HFFc6 (cell line): Measurements from ENCODE around the gene PDE6B. TPM values are rescaled to one million over a fixed set of nuclear protein-coding genes. Genes with fewer than 3 reads are reported as not detected.
"Not testable (repeated sequence)": the region's sequence is repeated elsewhere in the genome, so short reads cannot be mapped to it uniquely, and the experiment has no call there.

Experiments
- DNase-seq: peaks from one replicate; pipeline ENCODE4 v3.0.0-alpha.2; 2018
- H3K27ac Mint-ChIP-seq: 2 replicates; pipeline ENCODE4 v1.8.0; 2020; ENCODE audit warnings: mild to moderate bottlenecking, mixed read lengths
- H3K27me3 Mint-ChIP-seq: 2 replicates; pipeline ENCODE4 v1.8.0; 2021; ENCODE audit warnings: mild to moderate bottlenecking, moderate library complexity, mixed read lengths; ENCODE audit not compliant: insufficient read depth
- H3K36me3 Mint-ChIP-seq: 2 replicates; pipeline ENCODE4 v1.8.0; 2021; ENCODE audit warnings: low read depth, mixed read lengths
- H3K4me1 Mint-ChIP-seq: 2 replicates; pipeline ENCODE4 v1.8.0; 2020; ENCODE audit warnings: low read depth, mixed read lengths
- H3K4me3 Mint-ChIP-seq: 2 replicates; pipeline ENCODE4 v1.8.0; 2020; ENCODE audit warnings: mild to moderate bottlenecking, moderate library complexity, mixed read lengths
- H3K9me3 Mint-ChIP-seq: 2 replicates; pipeline ENCODE4 v1.8.0; 2020; ENCODE audit warnings: mild to moderate bottlenecking, mixed read lengths
- CTCF ChIP-seq: fragments of 200-600 bp; sonication (generic); IDR thresholded peaks from 2 replicates; pipeline ENCODE4 v1.5.0; 2021; ENCODE audit warnings: antibody characterized with exemption, mild to moderate bottlenecking
- total RNA-seq, 6 experiments: library from RNA; stranded (reverse); fragmentation: NEBNext Ultra II Directional; extraction: Animal tissue kit (Norgen Biotek cat#: 25700); gene quantifications; 2 replicates in 1 of 6; 3 replicates in 5 of 6; pipeline ENCODE4 v1.2.3, GENCODE V29; 2021

The PDE6B gene
- total RNA-seq, 6 experiments from 2014 or later, result not detected

DNA sequence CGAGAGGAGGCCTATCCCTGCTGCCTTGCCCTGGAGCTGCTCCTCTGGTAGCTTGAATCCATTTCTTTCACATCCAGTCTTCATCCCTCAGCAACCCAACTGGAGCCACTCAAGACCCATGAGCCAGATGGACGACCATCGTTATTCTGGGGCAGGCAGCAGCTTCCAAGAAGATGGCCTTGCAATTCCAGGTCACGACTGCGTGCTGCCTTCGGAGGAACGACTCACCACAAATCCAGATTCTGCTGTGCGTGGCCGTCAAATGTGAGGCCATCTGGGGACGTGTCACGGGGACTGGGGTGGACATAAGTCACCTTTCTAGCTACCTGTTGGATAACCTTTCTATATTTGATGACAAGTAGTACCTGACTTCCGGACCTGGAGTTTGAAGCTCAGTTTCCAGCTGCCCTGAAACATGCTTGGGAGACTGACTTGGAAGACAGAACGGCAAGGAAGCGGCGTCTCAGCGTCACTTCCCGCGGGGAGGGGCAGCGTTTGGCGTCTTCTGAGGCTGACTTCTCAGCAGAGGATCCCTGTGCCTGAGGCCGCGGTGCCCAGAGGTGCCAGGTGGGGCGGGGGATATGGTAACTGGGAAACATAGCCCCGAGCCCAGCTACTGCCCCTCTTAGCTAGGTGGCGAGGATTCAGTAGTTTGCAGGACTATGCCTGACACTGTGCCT is 37.6 kb upstream of the PDE6B start:
- Mint-ChIP-seq H3K36me3 (peaks cover 12% of the 10 kb centered on the region), H3K9me3 (peaks cover 30% of the 10 kb centered on the region), H3K4me1 (no peaks in the 10 kb centered on the region), H3K27me3 (peaks cover 8% of the 10 kb centered on the region), H3K4me3 (no peak overlapping the region), H3K27ac (no peak overlapping the region)
- DNase-seq, result no peak
- no peak for TF ChIP-seq CTCF

DNA sequence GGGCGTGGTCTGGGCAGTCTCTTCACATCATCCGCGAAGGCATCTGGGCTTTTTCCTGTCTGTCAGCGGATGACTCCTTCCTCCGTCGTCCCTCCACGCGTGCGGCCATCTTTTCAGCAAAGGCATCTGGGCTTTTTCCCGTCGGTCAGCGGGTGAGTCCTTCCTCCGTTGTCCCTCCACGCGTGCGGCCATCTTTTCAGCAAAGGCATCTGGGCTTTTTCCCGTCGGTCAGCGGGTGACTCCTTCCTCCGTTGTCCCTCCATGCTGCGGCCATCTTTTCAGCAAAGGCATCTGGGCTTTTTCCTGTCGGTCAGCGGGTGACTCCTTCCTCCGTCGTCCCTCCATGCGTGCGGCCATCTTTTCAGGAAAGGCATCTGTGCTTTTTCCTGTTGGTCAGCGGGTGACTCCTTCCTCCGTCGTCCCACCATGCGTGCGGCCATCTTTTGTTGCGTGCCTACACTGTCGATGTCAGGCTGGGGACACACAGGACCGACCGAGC is 37.0 kb upstream of the PDE6B start:
- Mint-ChIP-seq H3K4me3 (no peak overlapping the region), H3K36me3 (peaks cover 12% of the 10 kb centered on the region), H3K9me3 (peaks cover 29% of the 10 kb centered on the region), H3K27ac (no peak overlapping the region), H3K27me3 (peaks cover 10% of the 10 kb centered on the region), H3K4me1 (no peaks in the 10 kb centered on the region)
- TF ChIP-seq CTCF, result no peak
- no peak for DNase-seq

DNA sequence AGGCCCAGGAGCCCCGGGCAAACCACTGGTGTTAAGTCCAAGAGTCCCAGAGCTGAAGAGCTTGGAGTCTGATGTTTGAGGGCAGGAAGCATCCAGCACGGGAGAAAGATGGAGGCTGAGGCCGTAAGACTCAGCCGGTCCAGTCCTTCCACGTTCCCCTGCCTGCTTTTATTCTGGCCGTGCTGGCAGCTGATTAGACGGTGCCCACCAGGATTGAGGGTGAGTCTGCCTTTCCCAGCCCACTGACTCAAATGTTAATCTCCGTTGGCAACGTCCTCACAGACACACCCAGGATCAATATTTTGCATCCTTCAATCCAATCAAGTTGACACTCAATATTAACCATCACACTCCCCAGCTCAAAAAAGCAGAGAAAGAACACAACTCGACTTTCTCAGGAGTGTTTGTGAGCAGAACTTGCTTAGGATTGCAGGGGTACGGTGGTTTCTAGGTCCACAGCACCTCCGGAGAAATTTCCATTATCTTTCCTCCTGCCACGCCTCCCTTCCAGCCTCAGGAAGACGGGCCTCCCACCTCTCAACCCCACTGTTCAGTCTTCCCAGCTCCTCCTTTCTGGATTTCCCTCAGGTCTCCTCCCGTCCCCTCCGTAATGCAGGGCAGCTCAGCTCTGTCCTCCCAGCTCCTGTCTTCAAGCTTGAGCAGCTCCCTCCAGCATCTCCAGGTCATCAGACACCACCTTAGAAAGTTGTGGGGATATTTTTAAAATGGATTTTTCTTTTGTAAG is 36.0 kb upstream of the PDE6B start:
- Mint-ChIP-seq H3K27me3 (peaks cover 10% of the 10 kb centered on the region), H3K4me1 (no peaks in the 10 kb centered on the region), H3K27ac (no peak overlapping the region), H3K4me3 (no peak overlapping the region), H3K36me3 (peaks cover 12% of the 10 kb centered on the region), H3K9me3 (peaks cover 24% of the 10 kb centered on the region)
- TF ChIP-seq CTCF, result no peak
- DNase-seq, result no peak

GRCh38 chr4:590313-590841 is 35.0 kb upstream of the PDE6B start:
- H3K27me3 Mint-ChIP-seq, result peaks cover 10% of the 10 kb centered on the region
- no peaks in the 10 kb centered on the region for H3K4me1 Mint-ChIP-seq

DNA sequence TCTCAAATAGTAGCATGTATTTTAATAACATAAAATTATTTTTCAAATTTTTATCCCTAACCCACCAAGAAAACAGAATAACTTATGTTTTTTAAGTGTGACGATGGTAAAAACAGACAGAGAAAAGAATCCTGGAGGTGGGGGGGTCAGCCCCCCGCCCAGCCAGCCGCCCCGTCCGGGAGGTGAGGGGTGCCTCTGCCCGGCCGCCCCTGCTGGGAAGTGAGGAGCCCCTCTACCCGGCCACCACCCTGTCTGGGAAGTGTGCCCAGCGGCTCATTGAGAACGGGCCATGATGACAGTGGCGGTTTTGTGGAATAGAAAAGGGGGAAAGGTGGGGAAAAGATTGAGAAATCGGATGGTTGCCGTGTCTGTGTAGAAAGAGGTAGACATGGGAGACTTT is 33.2 kb upstream of the PDE6B start:
- not testable (repeated sequence) for H3K27ac Mint-ChIP-seq, DNase-seq, H3K27me3 Mint-ChIP-seq, H3K4me3 Mint-ChIP-seq, H3K4me1 Mint-ChIP-seq
- Mint-ChIP-seq H3K36me3 (peaks cover 12% of the 10 kb centered on the region), H3K9me3 (peaks cover 23% of the 10 kb centered on the region)

More at GRCh38 chr4:590313-590841, 35.0 kb upstream of the PDE6B start:
- TF ChIP-seq CTCF, result no peak
- Mint-ChIP-seq H3K9me3 (peaks cover 23% of the 10 kb centered on the region), H3K36me3 (peaks cover 12% of the 10 kb centered on the region), H3K4me3 (no peak overlapping the region), H3K27ac (no peak overlapping the region)
- no peak for DNase-seq
